ENCODE measurements around the gene MS4A1.
"Not testable (repeated sequence)": the region's sequence is repeated elsewhere in the genome, so short reads cannot be mapped to it uniquely, and the experiment has no call there.

The MS4A1 gene

DNA sequence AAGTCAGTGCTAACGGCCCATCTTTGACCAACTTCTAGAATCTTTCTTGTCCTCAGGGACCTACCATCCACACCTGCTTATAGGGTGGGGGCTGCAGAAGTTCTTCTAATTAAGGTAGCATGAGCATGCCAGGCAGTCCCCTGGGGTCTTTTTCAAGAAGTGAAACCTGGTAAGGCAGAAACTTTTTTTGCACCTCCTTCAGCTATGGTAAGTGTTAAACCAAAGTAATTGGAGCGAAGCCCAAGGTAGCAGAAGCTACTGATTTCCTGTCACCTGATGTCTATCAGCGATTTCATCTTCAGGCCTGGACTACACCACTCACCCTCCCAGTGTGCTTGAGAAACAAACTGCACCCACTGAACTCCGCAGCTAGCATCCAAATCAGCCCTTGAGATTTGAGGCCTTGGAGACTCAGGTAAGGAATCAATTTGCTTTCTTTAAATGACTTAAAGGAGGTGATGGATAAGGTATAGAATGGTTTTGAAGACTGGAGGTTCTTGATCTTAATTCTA, at the start of gene MS4A1:
Gene MS4A1 (plus strand): TSS at position 317 of the 512 bp plus-strand sequence. CDS start 6,528 bp downstream, outside the sequence.
- DNase-seq, result no peak

DNA sequence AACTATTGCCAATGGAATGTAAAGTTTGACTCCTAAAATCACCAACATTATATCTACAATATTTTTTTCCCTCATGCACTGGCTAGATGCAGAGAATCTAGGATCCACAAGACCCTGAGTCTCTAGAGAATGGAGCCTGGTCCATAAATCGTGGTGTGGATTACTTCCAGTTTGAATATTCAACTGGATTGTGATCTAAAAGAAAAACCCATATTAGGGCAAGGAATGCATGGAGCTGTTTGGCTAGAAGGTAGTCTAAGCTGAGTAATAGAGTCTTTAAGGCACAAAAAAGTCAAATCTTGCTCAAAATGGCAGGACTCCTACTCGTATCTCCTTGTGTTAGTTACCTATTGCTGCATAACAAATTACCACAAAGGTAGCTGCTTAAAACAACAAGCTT, 35.6 kb upstream of the MS4A1 start:
- DNase-seq, result no peak

DNA sequence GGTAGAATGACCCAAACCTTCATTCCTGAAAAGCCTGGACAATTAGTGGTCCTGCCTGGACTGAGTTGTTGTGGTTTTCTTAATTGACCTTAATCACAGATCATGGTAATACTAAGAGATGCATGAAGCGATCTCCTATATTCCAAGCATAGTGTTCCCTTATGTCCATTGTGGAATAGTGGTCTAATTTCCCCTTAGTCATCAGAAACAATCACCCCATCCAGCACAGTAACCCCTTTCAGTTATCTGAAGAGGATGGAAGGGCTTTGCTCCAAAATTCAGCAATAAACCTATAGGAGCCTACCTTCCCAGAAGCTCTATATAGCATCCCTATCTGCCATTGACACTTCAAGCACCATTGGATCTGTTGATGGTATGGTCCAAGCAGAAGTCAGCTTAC, 33.0 kb upstream of the MS4A1 start:
- no peak for DNase-seq

DNA sequence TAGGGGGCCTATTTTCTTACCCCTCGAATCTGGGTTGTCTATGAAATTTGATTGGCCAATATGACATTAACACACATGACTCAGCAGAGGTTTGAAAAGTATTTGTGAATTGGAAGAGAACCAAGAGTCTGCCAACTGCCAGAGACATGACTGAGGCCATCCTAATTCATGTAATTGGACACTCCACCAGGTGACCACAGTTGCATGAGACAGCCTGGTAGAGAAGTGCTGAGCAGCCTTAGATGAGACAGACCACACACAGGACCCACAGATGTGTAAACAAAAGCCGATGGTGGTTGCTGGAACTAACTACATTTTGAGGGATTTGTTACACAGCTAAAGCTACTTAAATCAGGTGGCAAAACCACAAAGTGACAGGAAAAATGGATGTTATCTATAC, 27.1 kb upstream of the MS4A1 start:
- DNase-seq, result no peak

DNA sequence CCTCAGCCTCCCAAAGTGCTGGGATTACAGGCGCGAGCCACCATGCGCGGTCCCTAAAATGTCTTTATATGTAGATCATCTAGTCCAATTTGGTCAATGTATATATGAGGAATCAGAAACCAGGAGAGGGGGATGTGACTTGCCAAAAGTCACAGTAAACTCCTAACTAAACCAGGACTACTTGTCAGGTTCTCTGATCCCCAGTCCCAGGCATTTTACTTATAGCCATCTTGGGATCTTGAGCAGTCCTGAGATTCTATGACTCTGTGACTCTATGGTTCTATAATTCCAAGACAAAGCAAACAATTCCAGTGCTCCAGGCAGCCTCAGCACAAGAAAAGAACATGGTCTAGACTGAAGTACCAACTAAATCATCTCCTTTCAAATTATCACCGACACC, 26.4 kb upstream of the MS4A1 start, which contains the start of gene MS4A5:
Gene MS4A5 (plus strand): TSS at position 301 of the 400 bp plus-strand sequence. CDS start 103 bp downstream, outside the sequence.
- DNase-seq, result no peak

DNA sequence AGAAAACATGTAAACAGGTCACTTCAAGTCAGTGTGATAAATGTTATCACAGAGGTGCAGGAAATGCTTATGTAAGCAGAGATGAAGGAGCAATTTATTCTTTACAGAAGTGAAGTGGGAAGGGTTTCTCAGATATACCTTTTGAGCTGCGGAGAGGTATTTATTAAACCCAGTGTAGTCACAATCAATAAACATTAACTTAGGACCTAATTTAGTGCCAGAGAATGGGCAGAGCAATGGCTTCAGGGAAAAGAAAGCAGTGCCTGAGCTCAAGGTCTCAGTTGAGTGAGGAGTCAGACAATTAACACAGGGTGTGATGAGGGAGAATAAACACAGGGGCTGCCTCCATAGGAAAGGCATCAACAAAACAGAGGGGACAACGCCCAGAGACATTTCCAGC, 24.4 kb upstream of the MS4A1 start:
- no peak for DNase-seq

DNA sequence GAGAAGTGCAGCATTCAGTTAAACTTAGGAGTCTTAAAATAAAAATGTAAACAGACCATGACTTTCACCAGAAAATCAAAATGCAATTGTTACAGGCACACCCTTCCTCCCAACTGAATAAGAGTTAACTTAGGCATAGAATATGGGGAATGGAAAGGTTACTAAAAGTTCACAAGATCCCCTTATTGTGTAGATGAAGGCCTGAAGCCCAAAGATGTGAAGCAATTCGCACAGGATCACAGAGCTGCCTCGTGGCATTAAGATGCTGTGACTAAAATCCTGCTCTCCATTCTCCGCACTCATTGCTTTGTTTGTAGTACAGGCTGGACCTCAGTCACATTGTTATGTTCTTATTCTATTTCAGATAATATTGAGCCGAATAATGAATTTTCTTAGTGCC, 22.2 kb upstream of the MS4A1 start:
- DNase-seq, result no peak

DNA sequence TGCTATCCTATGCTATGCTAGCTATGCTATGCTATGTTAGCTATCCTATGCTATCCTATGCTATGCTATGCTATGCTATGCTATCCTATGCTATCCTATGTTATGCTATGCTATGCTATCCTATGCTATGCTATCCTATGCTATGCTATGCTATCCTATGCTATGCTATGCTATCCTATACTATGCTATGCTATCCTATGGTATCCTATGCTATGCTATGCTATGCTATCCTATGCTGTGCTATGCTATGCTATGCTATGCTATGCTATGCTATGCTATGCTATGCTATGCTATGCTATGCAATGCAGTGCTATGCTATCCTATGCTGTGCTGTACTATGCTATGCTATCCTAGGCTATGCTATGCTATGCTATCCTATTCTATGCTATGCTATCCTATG, 8.6 kb upstream of the MS4A1 start:
- no peak for DNase-seq

DNA sequence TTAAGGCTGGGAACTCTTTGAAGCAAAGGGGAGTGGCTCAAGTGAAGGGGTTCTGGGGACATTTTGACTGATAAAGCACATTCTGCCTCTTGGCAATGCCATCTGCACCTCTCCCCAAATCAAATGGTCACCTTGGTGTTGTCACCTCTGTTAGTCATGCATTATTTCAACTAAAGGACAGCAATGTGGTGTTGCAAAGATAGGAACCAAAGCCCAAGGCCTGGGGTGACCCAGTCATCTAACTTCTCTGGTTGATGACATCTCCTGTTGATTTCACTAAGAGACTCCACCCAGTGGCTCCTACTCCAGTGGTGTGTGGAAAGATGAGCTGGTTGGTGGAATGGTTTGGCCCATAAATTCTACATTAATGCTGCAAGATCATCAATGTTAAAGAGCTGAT, 7.8 kb upstream of the MS4A1 start:
- no peak for DNase-seq

DNA sequence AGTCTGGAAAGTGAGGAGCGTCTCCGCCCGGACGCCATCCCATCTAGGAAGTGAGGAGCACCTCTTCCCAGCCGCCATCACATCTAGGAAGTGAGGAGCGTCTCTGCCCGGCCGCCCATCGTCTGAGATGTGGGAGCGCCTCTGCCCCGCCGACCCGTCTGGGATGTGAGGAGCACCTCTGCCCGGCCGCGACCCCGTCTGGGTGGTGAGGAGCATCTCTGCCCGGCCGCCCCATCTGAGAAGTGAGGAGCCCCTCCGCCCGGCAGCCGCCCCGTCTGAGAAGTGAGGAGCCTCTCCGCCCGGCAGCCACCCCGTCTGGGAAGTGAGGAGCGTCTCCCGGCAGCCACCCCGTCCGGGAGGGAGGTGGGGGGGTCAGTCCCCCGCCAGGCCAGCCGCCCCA, 4.5 kb upstream of the MS4A1 start:
- DNase-seq, result not testable (repeated sequence)

DNA sequence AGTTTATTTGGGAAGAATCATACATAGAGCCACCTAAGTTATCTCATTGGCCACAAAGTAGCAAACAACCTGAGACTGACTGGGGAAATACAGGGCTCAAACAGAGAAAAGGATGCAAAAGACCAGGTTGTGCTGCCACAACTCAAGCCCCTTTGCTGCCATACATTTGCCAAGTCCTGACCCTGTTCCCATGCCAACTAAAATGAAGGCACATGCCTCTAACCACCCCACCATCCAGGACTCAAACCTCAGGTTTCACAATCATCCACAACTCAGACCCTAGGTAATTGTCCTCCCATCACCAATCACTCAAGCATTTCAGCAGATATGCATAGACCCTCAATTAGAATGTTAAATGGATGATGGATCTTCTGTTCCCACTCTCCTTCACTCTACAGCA, 1.4 kb upstream of the MS4A1 start:
- no peak for DNase-seq

DNA sequence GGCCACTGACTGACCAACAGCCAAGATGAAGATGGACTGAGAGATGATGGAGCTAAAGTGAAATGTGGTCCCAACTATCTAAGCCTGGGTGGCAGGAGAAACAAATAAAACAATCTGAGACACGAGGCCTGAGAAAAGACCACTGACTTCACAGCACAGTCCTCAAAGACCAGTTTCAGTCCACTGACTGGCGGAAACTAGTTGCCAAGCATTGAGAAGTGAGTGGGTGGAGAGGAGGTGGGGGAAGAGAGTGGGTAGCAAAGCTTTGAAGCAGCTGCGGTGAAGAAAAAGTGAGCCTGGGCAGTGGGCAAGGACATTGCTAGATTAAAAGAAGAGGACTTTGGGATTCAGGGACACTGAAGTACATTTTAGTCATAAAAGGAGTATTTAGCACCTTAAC, 1.9 kb downstream of the MS4A1 start:
- DNase-seq, result no peak

DNA sequence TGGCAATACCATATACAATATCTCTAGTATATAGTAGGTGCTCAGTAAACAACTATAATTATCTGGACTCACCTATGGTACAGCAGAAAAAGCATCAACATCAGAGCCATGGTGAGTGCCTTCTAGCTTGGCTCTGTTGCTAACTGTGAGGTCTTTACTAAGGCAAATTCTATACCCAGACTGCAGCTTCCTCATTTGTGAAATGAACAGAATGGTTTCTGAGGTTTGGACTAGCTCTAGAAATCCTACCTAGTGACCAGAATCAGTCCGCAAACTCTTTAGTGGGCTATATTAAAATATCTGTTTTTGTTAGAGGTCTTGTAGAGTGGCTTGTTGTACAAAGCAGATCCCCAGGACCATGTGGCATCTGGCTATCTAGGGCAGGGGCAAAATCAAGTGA, 3.7 kb downstream of the MS4A1 start:
- no peak for DNase-seq

DNA sequence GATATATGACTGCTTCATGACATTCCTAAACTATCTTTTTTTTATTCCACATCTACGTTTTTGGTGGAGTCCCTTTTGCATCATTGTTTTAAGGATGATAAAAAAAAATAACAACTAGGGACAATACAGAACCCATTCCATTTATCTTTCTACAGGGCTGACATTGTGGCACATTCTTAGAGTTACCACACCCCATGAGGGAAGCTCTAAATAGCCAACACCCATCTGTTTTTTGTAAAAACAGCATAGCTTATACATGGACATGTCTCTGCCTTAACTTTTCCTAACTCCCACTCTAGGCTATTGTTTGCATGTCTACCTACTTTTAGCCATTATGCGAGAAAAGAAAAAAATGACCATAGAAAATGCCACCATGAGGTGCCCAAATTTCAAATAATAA, 13.2 kb downstream of the MS4A1 start:
- no peak for DNase-seq

DNA sequence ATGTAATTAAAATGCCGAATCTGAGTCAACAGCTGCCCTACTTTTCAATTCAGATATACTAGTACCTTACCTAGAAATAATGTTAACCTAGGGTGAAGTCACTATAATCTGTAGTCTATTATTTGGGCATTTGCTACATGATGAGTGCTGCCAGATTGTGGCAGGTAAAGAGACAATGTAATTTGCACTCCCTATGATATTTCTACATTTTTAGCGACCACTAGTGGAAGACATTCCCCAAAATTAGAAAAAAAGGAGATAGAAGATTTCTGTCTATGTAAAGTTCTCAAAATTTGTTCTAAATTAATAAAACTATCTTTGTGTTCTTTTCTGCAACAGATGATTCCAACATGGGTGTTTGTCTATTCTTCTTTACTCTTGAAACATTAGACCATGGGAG, 14.1 kb downstream of the MS4A1 start:
- DNase-seq, result no peak

DNA sequence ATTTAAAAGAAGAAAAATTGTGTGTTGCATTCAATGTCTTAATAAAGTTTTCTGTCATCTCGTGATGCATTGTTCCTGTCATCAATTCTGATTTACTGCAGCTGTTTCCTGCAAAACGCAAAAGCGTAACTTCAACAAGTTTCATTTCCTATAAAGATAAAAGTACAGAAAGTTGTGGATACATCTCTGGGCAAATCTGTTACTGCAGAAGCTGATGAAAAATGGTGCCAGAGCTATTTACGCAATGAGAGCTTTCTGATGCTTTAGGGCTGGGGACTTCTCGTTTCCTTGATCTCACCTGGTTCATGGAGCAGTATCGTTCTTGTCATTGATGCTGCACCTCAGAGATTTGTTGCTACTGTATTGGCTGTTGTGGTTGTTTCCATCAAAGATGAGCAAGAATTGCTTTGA, 21.4 kb downstream of the MS4A1 start:
- no peak for DNase-seq

DNA sequence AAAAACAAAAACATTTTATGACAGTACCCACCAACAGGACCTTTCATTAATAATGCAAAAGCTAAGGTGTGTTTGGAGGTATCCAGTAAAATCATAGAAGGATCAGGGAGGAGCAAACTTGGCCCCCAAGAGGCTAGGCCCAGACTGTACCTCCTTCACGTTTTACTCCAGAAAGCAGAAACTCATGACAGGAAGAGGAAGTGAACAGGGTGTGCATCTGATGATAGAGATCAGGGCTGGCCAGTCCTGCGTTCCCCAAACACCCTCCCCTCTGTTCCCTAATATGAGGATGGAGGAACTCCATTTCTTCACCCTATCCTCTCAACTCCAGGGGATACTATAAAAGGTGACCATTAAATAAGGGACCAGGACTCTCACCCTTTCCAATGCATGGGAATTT, 26.7 kb downstream of the MS4A1 start:
- no peak for DNase-seq

DNA sequence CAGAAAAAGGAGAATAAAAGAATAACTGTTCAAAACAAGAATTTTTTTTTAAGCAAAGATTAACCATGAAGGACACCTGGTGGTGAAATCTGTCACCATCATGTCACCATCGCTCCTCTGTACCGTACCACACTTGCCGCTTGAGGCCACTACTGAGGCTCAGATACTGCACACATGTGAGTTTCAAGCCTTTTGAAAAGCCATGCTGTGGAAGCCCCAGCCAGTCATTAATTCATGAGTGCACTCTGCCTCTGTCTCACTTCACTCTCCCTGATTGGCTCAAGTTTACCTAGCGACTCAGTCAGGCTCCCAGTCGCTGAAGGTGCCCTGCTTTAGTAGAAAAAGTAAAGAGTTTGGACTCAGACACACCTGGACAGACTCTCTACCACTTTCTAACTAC, 30.3 kb downstream of the MS4A1 start:
- DNase-seq, result no peak

DNA sequence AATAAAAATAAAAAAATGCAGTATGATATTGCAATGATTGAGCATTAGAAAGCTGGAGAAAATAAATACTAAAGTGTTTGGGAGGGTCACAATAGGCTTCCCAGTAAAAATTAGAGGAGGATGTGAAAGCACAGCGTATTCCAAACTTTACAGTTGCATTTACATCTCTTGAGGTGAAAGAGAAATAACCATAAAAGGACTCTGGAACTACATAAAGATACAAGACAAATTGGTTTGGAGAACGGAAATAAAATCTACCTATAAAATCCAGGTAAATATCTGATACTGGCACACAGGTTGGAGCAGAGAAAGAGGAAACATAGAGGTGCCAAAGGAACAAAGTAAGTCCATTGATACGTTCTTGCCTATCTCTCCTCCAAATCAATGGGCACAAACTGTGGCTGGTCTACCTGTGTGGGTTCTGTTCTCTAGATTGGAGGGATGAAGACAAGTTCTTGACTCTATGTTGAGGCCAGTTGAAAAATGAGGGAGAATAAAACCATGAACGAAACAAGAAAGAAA, 36.9 kb downstream of the MS4A1 start, which contains the start of gene MS4A12:
Gene MS4A12 (plus strand): TSS at position 291 of the 522 bp plus-strand sequence. CDS start 4,541 bp downstream, outside the sequence.
- no peak for DNase-seq

DNA sequence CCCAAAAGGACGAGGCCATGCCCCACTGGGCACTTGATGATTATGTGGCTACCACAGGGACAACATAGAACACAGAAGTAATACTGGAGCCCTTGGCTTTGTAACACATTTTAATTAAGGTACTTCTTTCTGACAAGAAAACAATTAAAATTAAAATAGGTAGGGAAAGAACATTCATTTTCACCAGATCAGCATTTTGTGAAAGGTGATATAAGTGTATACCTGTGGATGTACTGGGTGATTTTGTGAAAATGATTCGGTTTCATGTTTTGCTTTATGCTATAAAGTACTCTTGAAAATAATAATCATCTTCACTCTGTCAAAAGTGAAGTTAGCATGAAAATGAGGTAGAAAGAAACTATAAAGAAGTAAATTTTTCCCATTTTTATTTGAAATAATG, 37.8 kb downstream of the MS4A1 start:
- no peak for DNase-seq

DNA sequence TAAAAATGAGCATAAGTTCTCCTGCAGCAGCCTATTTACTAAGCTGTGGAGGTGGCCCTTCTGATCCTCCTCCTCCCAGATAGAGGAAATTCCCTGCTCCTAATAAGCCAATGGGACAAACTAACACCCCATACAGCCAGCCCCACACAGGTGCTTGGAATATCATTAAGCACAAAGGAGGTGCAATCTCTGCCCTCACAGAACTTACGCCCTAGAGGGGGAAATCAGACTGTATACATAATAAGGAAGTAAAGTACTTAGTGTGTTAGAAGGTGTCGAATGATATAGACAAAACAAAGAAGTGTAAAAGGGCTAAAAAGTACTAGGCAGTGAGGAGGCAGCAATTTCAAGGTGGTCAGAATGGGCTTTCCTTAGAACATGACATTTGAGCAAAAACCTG, 42.8 kb downstream of the MS4A1 start:
- DNase-seq, result no peak

DNA sequence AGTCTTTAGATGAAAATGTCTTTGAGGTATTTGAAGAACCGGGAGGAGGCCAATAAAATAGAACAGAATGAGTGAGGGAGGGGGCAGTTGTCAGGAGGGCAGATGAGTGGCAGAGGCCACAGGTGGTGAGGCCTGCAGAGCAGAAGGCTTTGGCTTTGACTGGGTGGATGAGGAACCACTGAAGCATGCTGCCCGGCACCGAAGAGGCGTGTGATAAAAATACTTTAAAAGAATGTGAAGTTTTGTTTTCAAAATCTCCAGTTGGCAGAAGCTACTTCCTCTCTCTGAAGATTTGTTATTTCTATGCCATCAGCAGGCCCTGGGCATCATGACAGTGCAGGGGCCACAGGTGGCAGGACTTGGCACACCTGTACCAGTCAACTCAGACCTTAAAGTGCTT, 43.2 kb downstream of the MS4A1 start:
- no peak for DNase-seq

DNA sequence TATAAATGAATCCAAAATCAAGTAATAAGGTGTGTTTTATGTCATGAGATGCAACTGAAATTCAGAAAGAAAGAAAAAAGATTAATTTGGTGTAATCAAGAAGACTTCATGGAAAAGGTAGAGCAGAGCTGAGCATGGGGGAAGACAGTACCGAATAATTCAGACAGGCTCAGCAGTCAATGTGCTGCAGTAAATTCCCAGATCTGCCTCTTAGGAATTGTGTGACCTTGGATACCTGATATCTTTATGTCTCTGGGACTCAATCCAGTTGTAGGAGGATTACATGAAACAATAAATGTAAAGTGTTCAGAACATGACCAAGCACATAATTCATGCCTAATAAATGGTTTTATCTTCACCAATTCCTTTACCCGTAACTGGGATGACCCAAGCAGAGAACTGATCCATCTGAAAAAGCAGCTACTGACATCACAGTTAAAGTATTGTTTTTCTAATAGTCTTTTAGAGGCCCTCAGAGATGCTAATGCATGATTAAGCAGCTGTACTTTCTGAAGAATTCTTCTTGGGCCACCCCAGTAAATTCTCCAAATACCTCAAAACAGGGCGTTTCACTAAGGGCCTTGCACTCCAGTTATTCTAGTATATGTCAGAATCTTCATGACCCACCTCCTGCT, 44.7 kb downstream of the MS4A1 start:
- no peak for DNase-seq

DNA sequence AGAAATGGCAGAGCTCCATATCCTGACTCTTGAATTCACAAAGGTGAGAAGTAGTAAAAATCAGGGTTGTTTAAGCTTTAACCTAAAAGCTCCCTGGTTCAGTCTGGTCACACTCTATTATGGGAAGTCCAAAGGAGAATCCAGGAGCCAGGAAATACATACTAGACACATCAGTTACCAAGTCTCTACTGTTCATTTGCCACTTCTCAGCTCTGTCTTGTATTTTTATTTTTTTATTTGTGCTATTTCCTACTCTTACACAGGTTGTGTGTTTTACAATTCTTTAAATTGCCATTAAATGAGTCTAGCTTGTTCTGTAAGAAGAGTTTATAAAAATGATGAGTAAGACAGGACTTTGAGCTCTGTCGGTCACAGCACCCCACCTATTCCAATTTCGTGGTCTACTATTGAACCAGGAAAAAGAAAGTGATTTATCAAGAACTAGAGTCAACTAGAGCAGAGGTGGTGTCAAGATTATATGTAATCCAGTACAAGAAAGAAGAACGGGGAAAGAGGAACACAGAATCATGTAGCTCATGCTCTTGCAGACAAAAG, 46.7 kb downstream of the MS4A1 start:
- DNase-seq, result no peak
